Measurements from ENCODE around the gene FERMT2. TPM values are rescaled to one million over a fixed set of nuclear protein-coding genes. Genes with fewer than 3 reads are reported as not detected.

FERMT2 gene
- total RNA-seq, 4 donors from 2014 or later = 38.6 to 186 (median 62.7) TPM

- 88 to 100% methylated on average over 1 to 4 of the region's 4 CpGs for WGBS, 2 donors (ENCODE audit: low coverage in 1 of 2)
- Histone ChIP-seq H3K9me3 (no peaks in the 10 kb centered on the region), H3K36me3 (peaks cover 0 to 10% (median 0%) of the 10 kb centered on the region in 4 donors), H3K4me3 (no peak overlapping the region), H3K27ac (no peak overlapping the region), H3K4me1 (peaks cover 0 to 4% (median 0%) of the 10 kb centered on the region in 4 donors), H3K27me3 (no peaks in the 10 kb centered on the region)
- TF ChIP-seq CTCF (IDR thresholded peaks at IDR 0.05) (no peak), POLR2AphosphoS5 (IDR thresholded peaks at IDR 0.05) (no peak), POLR2A (IDR thresholded peaks at IDR 0.05) (no peak), EP300 (IDR thresholded peaks at IDR 0.05; ENCODE audit: low read depth) (no peak)
- in situ Hi-C loops (cut with MboI; ENCODE audit: low pct_ligation_motif_present in 1 of 4, low pct_unique_long_range_greater_than_20kb in 1 of 4, low sequenced_read_pairs in 3 of 4) (no loop called here), intact Hi-C loops (cut with DNase I; ENCODE audit: low total_unique reads) (no loop called here)
- DNase-seq = no peak
Observed at GRCh38 chr14:52856139-52856538, 94.7 kb downstream of the FERMT2 start.

GRCh38 chr14:52853522-52853854 is 97.4 kb downstream of the FERMT2 start:
- Histone ChIP-seq H3K27me3 (no peaks in the 10 kb centered on the region), H3K9me3 (no peaks in the 10 kb centered on the region), H3K4me1 (peaks cover 0 to 4% (median 0%) of the 10 kb centered on the region in 4 donors), H3K36me3 (peaks cover 0 to under 1% (median 0%) of the 10 kb centered on the region in 4 donors), H3K27ac (no peak overlapping the region), H3K4me3 (no peak overlapping the region)
- DNase-seq = no peak
- TF ChIP-seq CTCF (IDR thresholded peaks at IDR 0.05) = no peak
- TF ChIP-seq POLR2AphosphoS5 (IDR thresholded peaks at IDR 0.05) = no peak
- no peak for TF ChIP-seq EP300 (IDR thresholded peaks at IDR 0.05; ENCODE audit: low read depth)
- TF ChIP-seq POLR2A (IDR thresholded peaks at IDR 0.05) = no peak
- WGBS, 2 donors (ENCODE audit: low coverage in 1 of 2) = 76 to 81% methylated on average over 3 of the region's 3 CpGs
- intact Hi-C loops (cut with DNase I; ENCODE audit: low total_unique reads) (no loop called here), in situ Hi-C loops (cut with MboI; ENCODE audit: low pct_ligation_motif_present in 1 of 4, low pct_unique_long_range_greater_than_20kb in 1 of 4, low sequenced_read_pairs in 3 of 4) (no loop called here)

- no peak for TF ChIP-seq CTCF (IDR thresholded peaks at IDR 0.05)
- TF ChIP-seq EP300 (IDR thresholded peaks at IDR 0.05; ENCODE audit: low read depth) = no peak
- TF ChIP-seq POLR2A (IDR thresholded peaks at IDR 0.05) = no peak
- in situ Hi-C loops (cut with MboI; ENCODE audit: low pct_ligation_motif_present in 1 of 4, low pct_unique_long_range_greater_than_20kb in 1 of 4, low sequenced_read_pairs in 3 of 4) (no loop called here), intact Hi-C loops (cut with DNase I; ENCODE audit: low total_unique reads) (no loop called here)
- Histone ChIP-seq H3K4me1 (peaks cover 0 to 4% (median 0%) of the 10 kb centered on the region in 4 donors), H3K9me3 (no peaks in the 10 kb centered on the region), H3K36me3 (no peaks in the 10 kb centered on the region), H3K27ac (no peak overlapping the region), H3K4me3 (no peak overlapping the region), H3K27me3 (no peaks in the 10 kb centered on the region)
- no peak for DNase-seq
- WGBS, 2 donors (ENCODE audit: low coverage in 1 of 2) = 52 to 69% methylated on average over 2 of the region's 2 CpGs
Observed at GRCh38 chr14:52852810-52853521, 97.9 kb downstream of the FERMT2 start.

GRCh38 chr14:52850451-52850909 is 100.4 kb downstream of the FERMT2 start:
- no peak overlapping the region for H3K27ac ChIP-seq
- H3K27me3 ChIP-seq = no peaks in the 10 kb centered on the region
- no peak overlapping the region for H3K4me3 ChIP-seq
- whole genome bisulfite sequencing, 2 donors (ENCODE audit: low coverage in 1 of 2) = 81% methylated on average over 7 of the region's 7 CpGs; no CpG with 5 or more reads in 1 of the 2 donors
- H3K9me3 ChIP-seq = no peaks in the 10 kb centered on the region
- TF ChIP-seq EP300 (IDR thresholded peaks at IDR 0.05; ENCODE audit: low read depth) (no peak), POLR2AphosphoS5 (IDR thresholded peaks at IDR 0.05) (no peak), POLR2A (IDR thresholded peaks at IDR 0.05) (no peak), CTCF (IDR thresholded peaks at IDR 0.05) (no peak)
- H3K36me3 ChIP-seq = no peaks in the 10 kb centered on the region
- in situ Hi-C loops (cut with MboI; ENCODE audit: low pct_ligation_motif_present in 1 of 4, low pct_unique_long_range_greater_than_20kb in 1 of 4, low sequenced_read_pairs in 3 of 4) = no loop called here
- no peak for DNase-seq
- intact Hi-C loops (cut with DNase I; ENCODE audit: low total_unique reads) = no loop called here
- peaks cover 0 to 4% (median 0%) of the 10 kb centered on the region in 4 donors for H3K4me1 ChIP-seq

All from transverse colon (tissue), 4 donors.